SK-N-MC (cell line): ENCODE measurements around the gene NDUFS3.

Experiments used
- EZH2 ChIP-seq: fragments of 200-600 bp; sonication (generic); IDR thresholded peaks from one replicate; pipeline ENCODE4 v1.6.1; 2017; ENCODE audit warnings: antibody characterized with exemption
- FOXP2 ChIP-seq: optimal IDR thresholded peaks from 2 replicates; pipeline ENCODE3; 2011; ENCODE audit warnings: mild to moderate bottlenecking, moderate library complexity; ENCODE audit not compliant: insufficient read depth; ENCODE audit errors: extremely low read length, control extremely low read depth
- POLR2AphosphoS5 ChIP-seq: IDR thresholded peaks from 2 replicates; pipeline ENCODE4 v1.6.1; 2012; ENCODE audit warnings: mild to moderate bottlenecking, low read depth, low read length, borderline replicate concordance

- TF ChIP-seq EZH2 = no peak
- TF ChIP-seq POLR2AphosphoS5 = no peak
- no peak for TF ChIP-seq FOXP2
Observed at GRCh38 chr11:47592251-47592650, 13.4 kb downstream of the NDUFS3 start.
